Glutamatergic neuron (in vitro differentiated cells): ENCODE results near the gene APLP2. TPM values are rescaled to one million over a fixed set of nuclear protein-coding genes. Genes with fewer than 3 reads are reported as not detected.
A peak's percentile ranks its signal among the peaks of the same experiment; 100 is the strongest.
"Not testable (repeated sequence)": the region's sequence is repeated elsewhere in the genome, so short reads cannot be mapped to it uniquely, and the experiment has no call there.

ENCODE experiments used
- DNase-seq: peaks from one replicate; pipeline ENCODE4 v3.0.0; 2022
- H3K27ac Mint-ChIP-seq: one replicate; pipeline ENCODE4 v1.8.0; 2020; ENCODE audit warnings: mild to moderate bottlenecking, mixed read lengths, inconsistent platforms; ENCODE audit not compliant: unreplicated experiment
- H3K27me3 Mint-ChIP-seq: one replicate; pipeline ENCODE4 v1.8.0; 2020; ENCODE audit warnings: mild to moderate bottlenecking, moderate library complexity, mixed read lengths, inconsistent platforms; ENCODE audit not compliant: unreplicated experiment
- H3K36me3 Mint-ChIP-seq: one replicate; pipeline ENCODE4 v1.8.0; 2020; ENCODE audit warnings: mild to moderate bottlenecking, mixed read lengths, inconsistent platforms; ENCODE audit not compliant: unreplicated experiment
- H3K4me1 Mint-ChIP-seq: one replicate; pipeline ENCODE4 v1.8.0; 2020; ENCODE audit warnings: mild to moderate bottlenecking, low read depth, mixed read lengths, inconsistent platforms; ENCODE audit not compliant: unreplicated experiment
- H3K4me3 Mint-ChIP-seq: one replicate; pipeline ENCODE4 v1.8.0; 2020; ENCODE audit warnings: mild to moderate bottlenecking, mixed read lengths, inconsistent platforms; ENCODE audit not compliant: unreplicated experiment
- H3K9me3 Mint-ChIP-seq: one replicate; pipeline ENCODE4 v1.8.0; 2020; ENCODE audit warnings: mild to moderate bottlenecking, moderate library complexity, mixed read lengths, inconsistent platforms; ENCODE audit not compliant: unreplicated experiment
- long read RNA-seq: library from polyadenylated mRNA; unstranded; transcript quantifications from one replicate; pipeline ENCODE4 v2.0.0, GENCODE V29; 2020; ENCODE audit not compliant: unreplicated experiment
- total RNA-seq: library from RNA; stranded (reverse); fragmentation: NEBNext Ultra II Directional; extraction: Animal tissue kit (Norgen Biotek cat#: 25700); gene quantifications from one replicate; pipeline ENCODE4 v1.2.1, GENCODE V29; 2021; ENCODE audit not compliant: unreplicated experiment
- TF ChIP-seq, protein P1 (sequence below): fragments of 200-600 bp; sonication (generic); IDR thresholded peaks from one replicate; pipeline ENCODE4 v1.5.0; 2021; ENCODE audit not compliant: partially characterized antibody, unreplicated experiment

APLP2 gene
- total RNA-seq, result 183 TPM
- long read RNA-seq, transcript APLP2-210 (16 exons, 2,530 nt), result major isoform, 8 of 41 reads
- long read RNA-seq, partial matches to known transcripts, result 22 of 41 reads
- long read RNA-seq, other reads (novel, unspliced or antisense), result 9 of 41 reads

DNA sequence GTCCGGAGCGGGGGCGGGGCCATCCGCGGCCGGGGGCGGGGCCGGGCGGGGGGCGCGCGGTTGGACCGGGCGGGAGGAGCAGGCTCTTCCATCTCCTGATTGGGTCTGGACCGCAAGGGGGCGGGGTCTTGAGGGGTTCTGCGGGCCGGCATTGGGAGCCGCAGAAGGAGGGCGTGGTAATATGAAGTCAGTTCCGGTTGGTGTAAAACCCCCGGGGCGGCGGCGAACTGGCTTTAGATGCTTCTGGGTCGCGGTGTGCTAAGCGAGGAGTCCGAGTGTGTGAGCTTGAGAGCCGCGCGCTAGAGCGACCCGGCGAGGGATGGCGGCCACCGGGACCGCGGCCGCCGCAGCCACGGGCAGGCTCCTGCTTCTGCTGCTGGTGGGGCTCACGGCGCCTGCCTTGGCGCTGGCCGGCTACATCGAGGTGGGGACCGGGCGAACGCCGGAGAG is at the start of gene APLP2:
APLP2 (plus strand) TSS at position 236 of the 450 bp plus-strand sequence; CDS start at position 320, 84 bp downstream.
- peak; percentile 99 for DNase-seq
- peak within 1 kb of the TSS; percentile 87 for H3K27ac Mint-ChIP-seq
- peak within 1 kb of the TSS; percentile 95 for H3K4me3 Mint-ChIP-seq
- peaks cover 13% of the 10 kb centered on the region for H3K9me3 Mint-ChIP-seq
- TF ChIP-seq, protein P1, sequence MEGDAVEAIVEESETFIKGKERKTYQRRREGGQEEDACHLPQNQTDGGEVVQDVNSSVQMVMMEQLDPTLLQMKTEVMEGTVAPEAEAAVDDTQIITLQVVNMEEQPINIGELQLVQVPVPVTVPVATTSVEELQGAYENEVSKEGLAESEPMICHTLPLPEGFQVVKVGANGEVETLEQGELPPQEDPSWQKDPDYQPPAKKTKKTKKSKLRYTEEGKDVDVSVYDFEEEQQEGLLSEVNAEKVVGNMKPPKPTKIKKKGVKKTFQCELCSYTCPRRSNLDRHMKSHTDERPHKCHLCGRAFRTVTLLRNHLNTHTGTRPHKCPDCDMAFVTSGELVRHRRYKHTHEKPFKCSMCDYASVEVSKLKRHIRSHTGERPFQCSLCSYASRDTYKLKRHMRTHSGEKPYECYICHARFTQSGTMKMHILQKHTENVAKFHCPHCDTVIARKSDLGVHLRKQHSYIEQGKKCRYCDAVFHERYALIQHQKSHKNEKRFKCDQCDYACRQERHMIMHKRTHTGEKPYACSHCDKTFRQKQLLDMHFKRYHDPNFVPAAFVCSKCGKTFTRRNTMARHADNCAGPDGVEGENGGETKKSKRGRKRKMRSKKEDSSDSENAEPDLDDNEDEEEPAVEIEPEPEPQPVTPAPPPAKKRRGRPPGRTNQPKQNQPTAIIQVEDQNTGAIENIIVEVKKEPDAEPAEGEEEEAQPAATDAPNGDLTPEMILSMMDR, result no peak
- no peaks in the 10 kb centered on the region for H3K36me3 Mint-ChIP-seq
- peaks cover 7% of the 10 kb centered on the region for H3K27me3 Mint-ChIP-seq
- H3K4me1 Mint-ChIP-seq, result peaks cover 21% of the 10 kb centered on the region

DNA sequence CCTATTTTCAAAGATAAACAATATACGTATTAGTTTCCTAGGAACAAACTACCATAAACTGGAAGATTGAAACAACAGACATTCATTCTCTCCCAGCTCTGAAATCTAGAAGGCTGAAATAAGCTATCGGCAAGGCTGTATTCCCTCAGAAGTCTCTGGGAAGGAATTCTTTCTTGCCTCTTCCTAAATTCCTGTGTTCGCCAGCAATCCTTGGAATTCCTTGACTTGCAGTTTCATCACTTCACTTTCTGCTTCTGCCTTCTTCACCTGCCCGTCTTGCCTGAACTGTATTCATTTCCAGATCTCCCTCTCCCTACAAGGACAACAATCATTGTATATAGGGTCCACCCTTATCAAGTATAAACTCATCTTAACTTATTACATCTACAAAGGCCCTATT is 49.4 kb upstream of the APLP2 start:
- peaks cover 4% of the 10 kb centered on the region for H3K4me1 Mint-ChIP-seq
- peaks cover 2% of the 10 kb centered on the region for H3K27me3 Mint-ChIP-seq
- no peak overlapping the region for H3K4me3 Mint-ChIP-seq
- H3K36me3 Mint-ChIP-seq, result peaks cover 3% of the 10 kb centered on the region
- TF ChIP-seq, protein P1, result no peak
- H3K27ac Mint-ChIP-seq, result no peak overlapping the region
- no peak for DNase-seq
- H3K9me3 Mint-ChIP-seq, result no peaks in the 10 kb centered on the region

DNA sequence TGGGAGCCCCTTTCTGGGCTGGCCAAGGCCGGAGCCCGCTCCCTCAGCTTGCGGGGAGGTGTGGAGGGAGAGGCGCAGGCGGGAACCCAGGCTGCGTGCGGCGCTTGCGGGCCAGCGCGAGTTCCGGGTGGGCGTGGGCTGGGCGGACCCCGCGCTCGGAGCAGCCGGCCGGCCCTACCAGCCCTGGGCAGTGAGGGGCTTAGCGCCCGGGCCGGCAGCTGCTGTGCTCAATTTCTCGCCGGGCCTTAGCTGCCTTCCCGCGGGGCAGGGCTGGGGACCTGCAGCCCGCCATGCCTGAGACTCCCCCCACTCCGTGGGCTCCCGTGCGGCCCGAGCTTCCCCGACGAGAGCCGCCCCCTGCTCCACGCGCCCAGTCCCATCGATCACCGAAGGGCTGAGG is 48.1 kb upstream of the APLP2 start:
- H3K27me3 Mint-ChIP-seq, H3K9me3 Mint-ChIP-seq, H3K4me3 Mint-ChIP-seq, H3K4me1 Mint-ChIP-seq, H3K36me3 Mint-ChIP-seq, H3K27ac Mint-ChIP-seq, DNase-seq: not testable (repeated sequence)

DNA sequence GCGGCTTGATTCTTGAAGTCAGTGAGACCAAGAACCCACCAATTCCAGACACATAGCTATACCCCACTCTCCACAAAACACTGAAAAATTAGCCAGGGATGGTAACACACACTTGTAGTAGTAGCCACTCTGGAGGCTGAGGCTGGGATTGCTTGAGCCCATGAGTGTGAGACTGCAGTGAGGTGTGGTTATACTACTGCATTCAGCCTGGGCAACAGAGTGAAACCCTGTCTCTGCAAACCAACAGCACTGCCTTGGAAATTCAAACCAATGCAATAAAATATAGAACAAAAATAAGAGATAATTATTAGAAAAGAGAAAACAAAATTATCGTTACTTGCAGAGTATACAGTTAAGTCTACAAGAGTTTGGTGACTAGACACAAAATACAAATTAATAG is 46.9 kb upstream of the APLP2 start:
- no peak overlapping the region for H3K4me3 Mint-ChIP-seq
- TF ChIP-seq, protein P1, result no peak
- H3K9me3 Mint-ChIP-seq, result no peaks in the 10 kb centered on the region
- H3K4me1 Mint-ChIP-seq, result peaks cover 4% of the 10 kb centered on the region
- no peaks in the 10 kb centered on the region for H3K27me3 Mint-ChIP-seq
- no peaks in the 10 kb centered on the region for H3K36me3 Mint-ChIP-seq
- H3K27ac Mint-ChIP-seq, result no peak overlapping the region
- no peak for DNase-seq

DNA sequence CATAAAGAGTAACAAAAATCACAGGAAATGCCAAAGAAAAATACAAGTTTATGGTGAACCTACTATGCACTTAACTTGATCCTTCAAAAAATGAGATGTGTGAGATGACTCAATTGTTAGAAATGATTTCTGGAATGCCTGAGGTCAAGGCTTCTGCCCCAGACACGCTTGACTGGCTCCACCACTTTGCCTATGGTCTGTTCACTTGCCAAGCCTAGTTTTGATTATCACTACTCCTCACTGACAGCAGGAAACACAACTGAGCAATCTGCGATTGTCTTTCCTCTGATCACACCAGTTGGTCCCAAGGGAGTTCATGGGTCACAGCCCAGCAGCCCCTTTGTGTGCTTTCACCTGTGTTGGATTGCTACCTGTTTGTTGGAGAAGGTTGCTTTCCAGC is 46.5 kb upstream of the APLP2 start:
- H3K36me3 Mint-ChIP-seq, result no peaks in the 10 kb centered on the region
- no peak overlapping the region for H3K4me3 Mint-ChIP-seq
- no peaks in the 10 kb centered on the region for H3K9me3 Mint-ChIP-seq
- H3K27ac Mint-ChIP-seq, result no peak overlapping the region
- TF ChIP-seq, protein P1, result no peak
- DNase-seq, result no peak
- H3K4me1 Mint-ChIP-seq, result peaks cover 4% of the 10 kb centered on the region
- H3K27me3 Mint-ChIP-seq, result no peaks in the 10 kb centered on the region
